Measurements from ENCODE around the gene LCP2. TPM values are rescaled to one million over a fixed set of nuclear protein-coding genes. Genes with fewer than 3 reads are reported as not detected.

LCP2 gene
- total RNA-seq, 1 experiment from 2014 or later = not detected

GRCh38 chr5:170327829-170328228 is 30.3 kb upstream of the LCP2 start:
- Histone ChIP-seq H3K56ac (ENCODE audit: insufficient read length, low read depth, low read length) (no peak overlapping the region), H3K27ac (ENCODE audit: insufficient read length, low read depth, low read length) (no peak overlapping the region), H3K9me3 (ENCODE audit: control insufficient read depth, low read depth, low read length) (no peaks in the 10 kb centered on the region), H3K23me2 (ENCODE audit: insufficient read length, low read depth, low read length, poor library complexity, severe bottlenecking) (no peaks in the 10 kb centered on the region), H2AK5ac (ENCODE audit: insufficient read length, low read length) (no peak overlapping the region), H2BK120ac (ENCODE audit: low read depth, low read length, poor library complexity, severe bottlenecking) (no peak overlapping the region), H2AFZ (ENCODE audit: low read length) (no peak overlapping the region), H3K4ac (ENCODE audit: low read depth, low read length) (no peak overlapping the region), H2BK20ac (ENCODE audit: low read depth, low read length, poor library complexity, severe bottlenecking) (no peak overlapping the region), H3K27me3 (ENCODE audit: insufficient read depth, low read length) (no peaks in the 10 kb centered on the region), H2BK12ac (ENCODE audit: insufficient read length, low read depth, low read length) (no peak overlapping the region), H2BK5ac (ENCODE audit: insufficient read length, low read length) (no peak overlapping the region), H4K91ac (ENCODE audit: insufficient read length, low read depth, low read length) (no peak overlapping the region), H4K20me1 (ENCODE audit: control insufficient read depth, insufficient read depth, insufficient read length) (no peaks in the 10 kb centered on the region), H3K4me1 (ENCODE audit: insufficient read depth, low read length) (peaks cover 3% of the 10 kb centered on the region; the same call in 1 of the 2 replicates), H3K18ac (ENCODE audit: insufficient read length, low read depth, low read length) (no peak overlapping the region), H3K14ac (ENCODE audit: insufficient read depth, low read length) (no peak overlapping the region), H3K4me2 (ENCODE audit: insufficient read depth, insufficient read length, low read length) (no peak overlapping the region), H3K79me2 (ENCODE audit: insufficient read depth, low read length) (no peaks in the 10 kb centered on the region; the same call in 1 of the 2 replicates), H3K9ac (ENCODE audit: extremely low read depth, insufficient read length, low read length) (no peak overlapping the region), H4K5ac (ENCODE audit: insufficient read length, low read depth, low read length) (no peak overlapping the region), H3K79me1 (ENCODE audit: insufficient read depth, low read depth, low read length, poor library complexity, severe bottlenecking) (no peaks in the 10 kb centered on the region), H4K8ac (replicated peaks; ENCODE audit: insufficient read length, low read depth, low read length) (no peak overlapping the region), H3T11ph (ENCODE audit: low read length) (no peak overlapping the region), H3K23ac (ENCODE audit: insufficient read length, low read depth, low read length) (no peak overlapping the region), H2BK15ac (ENCODE audit: low read depth, low read length) (no peak overlapping the region)
- H3K4me3 Mint-ChIP-seq = no peak overlapping the region
- WGBS (ENCODE audit: extremely low coverage, insufficient read length, low lambda C conversion rate) = no CpG with 5 or more reads among the region's 2 CpGs
- H3K9me3 Mint-ChIP-seq = no peaks in the 10 kb centered on the region
- TF ChIP-seq CTCF (conservative IDR thresholded peaks at IDR 0.05) = no peak
- H3K27me3 Mint-ChIP-seq (ENCODE audit: low read depth) = no peaks in the 10 kb centered on the region
- H3K4me1 Mint-ChIP-seq = peaks cover 20 to 21% of the 10 kb centered on the region in 2 experiments
- no peak for DNase-seq
- no peaks in the 10 kb centered on the region for H3K36me3 Mint-ChIP-seq (ENCODE audit: insufficient read depth in 1 of 3, low read depth in 3 of 3)
- no peak overlapping the region for H3K27ac Mint-ChIP-seq

Data from H9 (cell line).